ENCODE results near the gene RNF2. TPM values are rescaled to one million over a fixed set of nuclear protein-coding genes. Genes with fewer than 3 reads are reported as not detected.

Gene RNF2
- total and polyA plus RNA-seq, 2 donors = 9.5 to 51.1 TPM

DNA sequence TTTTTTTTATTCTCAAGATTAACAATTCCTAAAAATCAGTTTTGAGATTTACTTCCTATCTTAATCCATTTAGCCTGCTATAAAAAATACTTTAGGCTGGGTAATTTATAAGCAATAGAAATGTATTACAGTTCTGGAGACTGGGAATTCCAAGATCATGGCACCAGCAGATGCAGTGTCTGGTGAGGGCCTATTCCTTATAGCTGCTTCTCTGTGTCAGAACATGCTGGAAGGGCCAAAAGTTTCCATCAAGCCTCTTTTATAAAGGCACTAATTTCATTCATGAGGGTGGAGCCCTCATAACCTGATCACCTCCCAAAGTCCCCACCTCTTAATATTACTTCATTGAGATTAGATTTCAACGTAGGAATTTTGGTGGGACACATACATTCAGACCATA, 41.7 kb downstream of the RNF2 start:
- Histone ChIP-seq H3K4me1 (ENCODE audit: insufficient read depth) (no peaks in the 10 kb centered on the region), H3K4me3 (ENCODE audit: low read depth, low read length) (no peak overlapping the region), H3K27ac (ENCODE audit: low read depth) (no peak overlapping the region), H3K36me3 (ENCODE audit: insufficient read depth) (no peaks in the 10 kb centered on the region)
- DNase-seq (ENCODE audit: extremely low spot score) = no peak
- WGBS = 99% methylated on average over 1 of the region's 1 CpG

DNA sequence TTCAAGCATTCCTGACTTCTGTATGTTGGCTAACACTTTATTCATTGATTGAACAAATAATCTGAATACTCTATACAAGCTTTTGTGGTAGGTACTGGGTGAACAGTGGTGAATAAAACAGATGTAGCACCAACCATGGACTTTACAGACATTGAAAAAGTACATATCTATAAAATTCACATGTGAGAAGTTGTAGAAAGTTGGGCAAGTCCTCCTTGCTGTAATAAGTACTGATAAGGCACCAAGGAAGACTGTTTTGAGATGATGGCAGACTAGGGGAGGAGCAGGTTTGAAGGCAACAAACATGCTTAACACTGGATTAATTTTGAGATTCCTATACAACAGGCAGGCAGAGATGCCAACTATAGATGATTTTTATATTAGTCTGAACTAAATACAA, 42.4 kb downstream of the RNF2 start:
- Histone ChIP-seq H3K4me3 (ENCODE audit: low read depth, low read length) (no peak overlapping the region), H3K36me3 (ENCODE audit: insufficient read depth) (no peaks in the 10 kb centered on the region), H3K27ac (ENCODE audit: low read depth) (no peak overlapping the region), H3K4me1 (ENCODE audit: insufficient read depth) (no peaks in the 10 kb centered on the region)
- DNase-seq (ENCODE audit: extremely low spot score) = no peak

DNA sequence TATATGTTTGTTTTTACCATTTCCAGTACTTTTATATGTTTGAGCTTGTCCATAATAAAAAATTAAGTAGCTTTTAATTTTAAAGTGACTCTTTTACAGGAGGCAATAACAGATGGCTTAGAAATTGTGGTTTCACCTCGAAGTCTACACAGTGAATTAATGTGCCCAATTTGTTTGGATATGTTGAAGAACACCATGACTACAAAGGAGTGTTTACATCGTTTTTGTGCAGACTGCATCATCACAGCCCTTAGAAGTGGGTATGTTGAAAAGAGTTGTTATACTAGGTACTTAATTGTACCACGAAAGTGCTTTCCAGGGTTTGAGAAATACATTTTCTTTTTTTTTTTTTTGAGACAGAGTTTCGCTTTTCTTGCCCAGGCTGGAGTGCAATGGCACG, 46.1 kb downstream of the RNF2 start:
- 75% methylated on average over 5 of the region's 5 CpGs for WGBS
- Histone ChIP-seq H3K4me1 (ENCODE audit: insufficient read depth) (no peaks in the 10 kb centered on the region), H3K4me3 (ENCODE audit: low read depth, low read length) (no peak overlapping the region), H3K36me3 (ENCODE audit: insufficient read depth) (peaks cover 7% of the 10 kb centered on the region), H3K27ac (ENCODE audit: low read depth) (no peak overlapping the region)
- DNase-seq (ENCODE audit: extremely low spot score) = no peak

DNA sequence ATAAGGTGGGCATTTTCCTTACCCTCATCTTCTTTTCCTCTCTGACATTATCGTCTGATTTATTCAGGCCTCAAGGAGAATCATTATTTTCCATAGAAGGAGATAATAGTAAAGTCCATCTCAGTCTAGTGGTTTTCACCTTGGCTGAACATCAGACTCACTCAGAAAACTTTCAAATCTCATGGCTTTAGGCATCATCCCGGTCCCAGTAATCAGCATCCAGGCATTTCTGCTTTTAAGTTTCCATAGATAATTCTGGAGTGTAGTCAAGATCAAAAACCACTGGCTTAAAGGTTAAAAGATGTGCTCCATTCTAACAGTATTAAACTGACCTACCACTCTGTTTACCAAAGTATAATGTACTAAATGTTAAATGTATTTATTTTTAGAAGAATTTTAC, 49.4 kb downstream of the RNF2 start:
- H3K4me3 ChIP-seq (ENCODE audit: low read depth, low read length) = no peak overlapping the region
- 87% methylated on average over 2 of the region's 2 CpGs for WGBS
- H3K27ac ChIP-seq (ENCODE audit: low read depth) = no peak overlapping the region
- H3K4me1 ChIP-seq (ENCODE audit: insufficient read depth) = no peaks in the 10 kb centered on the region
- H3K36me3 ChIP-seq (ENCODE audit: insufficient read depth) = peaks cover 7% of the 10 kb centered on the region
- no peak for DNase-seq (ENCODE audit: extremely low spot score)

DNA sequence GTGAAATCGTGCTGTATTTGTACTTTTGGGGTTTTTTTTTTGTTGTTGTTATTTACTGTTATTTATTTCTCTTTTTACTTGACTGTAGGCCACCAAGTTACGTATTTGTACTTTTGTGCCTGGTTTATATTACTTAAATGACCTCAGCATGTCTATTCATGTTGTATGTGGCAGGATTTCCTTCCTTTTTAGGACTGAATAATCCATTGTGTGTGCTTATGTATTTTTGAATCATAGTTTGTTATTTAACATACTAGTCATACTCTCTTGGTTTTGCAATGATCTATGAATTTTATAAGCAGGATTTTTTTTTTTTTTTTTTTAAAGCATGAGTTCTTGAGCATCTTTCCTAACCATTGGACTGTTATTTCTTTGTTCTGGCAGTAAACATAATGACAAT, 51.2 kb downstream of the RNF2 start:
- no peak for DNase-seq (ENCODE audit: extremely low spot score)
- WGBS = 83% methylated on average over 2 of the region's 2 CpGs
- H3K4me3 ChIP-seq (ENCODE audit: low read depth, low read length) = no peak overlapping the region
- peaks cover 7% of the 10 kb centered on the region for H3K36me3 ChIP-seq (ENCODE audit: insufficient read depth)
- H3K4me1 ChIP-seq (ENCODE audit: insufficient read depth) = no peaks in the 10 kb centered on the region
- no peak overlapping the region for H3K27ac ChIP-seq (ENCODE audit: low read depth)

DNA sequence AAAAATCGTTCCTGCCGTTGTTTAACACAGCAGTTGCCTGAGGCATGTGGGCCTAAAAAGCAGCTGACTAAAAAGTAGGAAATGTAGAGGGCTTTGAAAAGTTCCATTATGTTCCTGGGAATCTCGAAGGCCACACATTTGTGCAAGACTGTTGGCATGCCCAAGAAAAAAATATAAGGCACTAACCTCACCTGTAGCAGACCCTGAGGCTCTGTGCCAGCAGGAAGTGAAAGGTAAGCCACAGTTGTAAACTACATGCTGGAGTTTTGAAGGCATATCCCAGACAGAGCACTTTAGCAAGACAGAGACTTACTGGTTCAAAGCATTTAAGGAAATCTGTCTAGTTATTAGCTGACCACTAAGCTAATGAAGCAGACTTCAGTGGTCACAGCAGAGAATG, 58.7 kb downstream of the RNF2 start:
- Histone ChIP-seq H3K4me3 (ENCODE audit: low read depth, low read length) (no peak overlapping the region), H3K4me1 (ENCODE audit: insufficient read depth) (no peaks in the 10 kb centered on the region), H3K27ac (ENCODE audit: low read depth) (no peak overlapping the region), H3K36me3 (ENCODE audit: insufficient read depth) (peaks cover 2% of the 10 kb centered on the region)
- no peak for DNase-seq (ENCODE audit: extremely low spot score)
- 75% methylated on average over 3 of the region's 3 CpGs for WGBS

DNA sequence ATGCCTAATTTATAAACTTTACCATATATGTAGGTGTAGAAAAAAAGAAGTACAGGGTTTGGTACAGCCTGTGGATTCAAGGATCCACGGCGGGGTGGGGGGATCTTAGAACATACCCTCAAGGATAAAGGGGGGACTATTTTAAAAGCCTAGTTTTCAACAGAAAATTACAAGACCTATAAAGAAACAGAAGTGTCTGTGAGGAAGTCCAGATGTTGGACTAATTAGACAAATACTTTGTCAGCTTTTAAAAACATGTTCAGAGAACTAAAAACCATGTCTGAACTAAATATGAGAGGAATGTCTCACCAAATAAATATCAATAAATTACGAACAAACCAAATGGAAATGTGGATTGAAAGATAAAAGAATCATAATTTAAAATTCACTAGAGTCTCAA, 59.8 kb downstream of the RNF2 start:
- Histone ChIP-seq H3K27ac (ENCODE audit: low read depth) (no peak overlapping the region), H3K4me3 (ENCODE audit: low read depth, low read length) (no peak overlapping the region), H3K36me3 (ENCODE audit: insufficient read depth) (peaks cover 2% of the 10 kb centered on the region), H3K4me1 (ENCODE audit: insufficient read depth) (no peaks in the 10 kb centered on the region)
- 68% methylated on average over 3 of the region's 3 CpGs for WGBS
- no peak for DNase-seq (ENCODE audit: extremely low spot score)

DNA sequence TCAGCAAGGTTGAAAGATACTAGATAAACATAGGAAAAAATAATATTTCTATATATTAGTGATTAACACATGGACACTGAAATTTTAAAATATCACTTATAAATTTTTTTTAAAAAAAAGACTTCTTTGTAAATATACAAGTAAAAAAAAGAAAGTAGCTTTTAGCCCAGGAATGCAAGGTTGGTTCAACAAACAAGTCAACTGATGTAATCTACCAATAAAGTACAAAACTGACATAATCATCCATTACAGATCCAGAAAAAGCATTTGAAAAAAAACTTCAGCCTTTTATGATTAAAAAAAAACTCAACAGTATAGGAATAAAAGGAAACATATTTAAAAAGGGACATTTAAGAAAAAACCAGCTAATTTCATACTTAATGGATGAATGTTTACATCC, 63.0 kb downstream of the RNF2 start:
- peaks cover 2% of the 10 kb centered on the region for H3K36me3 ChIP-seq (ENCODE audit: insufficient read depth)
- no peak overlapping the region for H3K27ac ChIP-seq (ENCODE audit: low read depth)
- no peak overlapping the region for H3K4me3 ChIP-seq (ENCODE audit: low read depth, low read length)
- H3K4me1 ChIP-seq (ENCODE audit: insufficient read depth) = no peaks in the 10 kb centered on the region
- DNase-seq (ENCODE audit: extremely low spot score) = no peak

DNA sequence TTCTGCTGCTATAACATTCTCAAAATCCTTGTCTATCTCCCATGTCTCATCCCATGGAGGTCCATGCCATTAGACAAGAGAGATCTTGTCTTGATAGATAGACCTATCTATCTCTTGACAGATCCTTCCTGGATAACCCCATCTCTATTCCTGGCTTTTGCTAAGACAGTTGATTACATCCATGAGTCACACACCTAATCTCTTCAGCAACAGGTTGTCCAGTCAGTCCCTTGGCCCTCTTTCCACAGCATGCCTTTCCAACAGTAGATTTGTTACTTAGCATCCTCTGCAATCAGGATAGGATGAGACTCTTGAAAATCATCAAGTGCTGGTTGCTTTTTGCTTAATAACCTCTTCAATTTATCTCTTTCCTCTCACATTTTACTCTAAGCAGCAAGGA, 64.8 kb downstream of the RNF2 start:
- no peak overlapping the region for H3K27ac ChIP-seq (ENCODE audit: low read depth)
- no peaks in the 10 kb centered on the region for H3K4me1 ChIP-seq (ENCODE audit: insufficient read depth)
- no peaks in the 10 kb centered on the region for H3K36me3 ChIP-seq (ENCODE audit: insufficient read depth)
- no peak for DNase-seq (ENCODE audit: extremely low spot score)
- no peak overlapping the region for H3K4me3 ChIP-seq (ENCODE audit: low read depth, low read length)

DNA sequence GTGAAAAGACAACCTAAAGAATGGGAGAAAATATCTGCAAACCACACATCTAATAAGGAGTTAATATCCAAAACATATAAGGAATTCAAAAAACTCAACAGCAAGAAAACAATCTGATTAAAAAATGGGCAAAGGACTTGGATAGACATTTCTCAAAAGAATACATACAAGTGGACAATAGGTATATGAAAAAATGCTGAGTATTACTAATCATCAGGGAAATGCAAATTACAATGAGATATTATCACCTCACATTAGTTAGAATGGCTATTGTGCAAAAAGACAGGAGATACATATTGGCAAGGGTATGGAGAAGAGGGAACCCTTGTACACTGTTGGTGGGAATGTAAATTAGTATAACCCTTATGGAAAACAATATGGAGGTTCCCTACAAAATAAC, 66.5 kb downstream of the RNF2 start:
- H3K4me3 ChIP-seq (ENCODE audit: low read depth, low read length) = no peak overlapping the region
- no peak for DNase-seq (ENCODE audit: extremely low spot score)
- no peaks in the 10 kb centered on the region for H3K36me3 ChIP-seq (ENCODE audit: insufficient read depth)
- H3K27ac ChIP-seq (ENCODE audit: low read depth) = no peak overlapping the region
- H3K4me1 ChIP-seq (ENCODE audit: insufficient read depth) = no peaks in the 10 kb centered on the region

DNA sequence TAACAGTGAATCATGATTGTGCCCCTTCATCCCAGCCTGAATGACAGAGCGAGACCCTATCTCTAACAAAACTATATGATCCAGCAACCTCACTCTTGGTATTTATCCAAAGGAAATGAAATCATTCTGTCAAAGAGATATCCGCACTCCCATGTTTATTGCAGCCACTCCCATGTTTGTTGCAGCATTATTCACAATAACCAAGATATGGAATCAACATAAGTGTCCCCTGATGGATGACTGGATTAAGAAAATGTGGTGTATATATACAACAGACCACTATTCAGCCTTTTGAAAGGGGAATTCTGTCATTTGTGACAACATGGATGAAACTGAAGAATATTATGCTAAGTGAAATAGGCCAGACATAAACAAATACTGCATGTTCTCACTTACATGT, 67.0 kb downstream of the RNF2 start:
- Histone ChIP-seq H3K4me1 (ENCODE audit: insufficient read depth) (no peaks in the 10 kb centered on the region), H3K36me3 (ENCODE audit: insufficient read depth) (no peaks in the 10 kb centered on the region), H3K27ac (ENCODE audit: low read depth) (no peak overlapping the region), H3K4me3 (ENCODE audit: low read depth, low read length) (no peak overlapping the region)
- no peak for DNase-seq (ENCODE audit: extremely low spot score)
- WGBS = 67% methylated on average over 2 of the region's 2 CpGs

DNA sequence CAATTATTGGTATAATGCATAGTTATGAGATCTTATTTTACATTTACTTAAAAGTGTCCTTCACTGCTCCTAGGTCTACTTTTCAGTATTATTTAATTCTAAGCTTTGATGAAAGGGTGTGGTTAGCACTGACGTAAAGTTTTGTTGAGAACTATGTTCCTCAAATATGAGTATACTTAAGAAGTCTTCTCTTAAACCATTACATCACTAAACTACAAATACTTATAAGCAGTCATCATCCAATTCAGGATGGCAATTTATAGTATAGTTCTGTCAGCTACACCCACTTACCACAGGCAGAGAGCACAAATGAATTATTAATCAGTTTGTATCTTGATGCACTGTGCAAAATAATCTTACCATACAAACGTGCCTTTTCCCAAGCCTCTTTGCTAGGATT, 84.3 kb downstream of the RNF2 start:
- Histone ChIP-seq H3K36me3 (ENCODE audit: insufficient read depth) (peaks cover 6% of the 10 kb centered on the region), H3K4me1 (ENCODE audit: insufficient read depth) (no peaks in the 10 kb centered on the region), H3K27ac (ENCODE audit: low read depth) (no peak overlapping the region), H3K4me3 (ENCODE audit: low read depth, low read length) (no peak overlapping the region)
- DNase-seq (ENCODE audit: extremely low spot score) = no peak
- WGBS = 85% methylated on average over 2 of the region's 2 CpGs

DNA sequence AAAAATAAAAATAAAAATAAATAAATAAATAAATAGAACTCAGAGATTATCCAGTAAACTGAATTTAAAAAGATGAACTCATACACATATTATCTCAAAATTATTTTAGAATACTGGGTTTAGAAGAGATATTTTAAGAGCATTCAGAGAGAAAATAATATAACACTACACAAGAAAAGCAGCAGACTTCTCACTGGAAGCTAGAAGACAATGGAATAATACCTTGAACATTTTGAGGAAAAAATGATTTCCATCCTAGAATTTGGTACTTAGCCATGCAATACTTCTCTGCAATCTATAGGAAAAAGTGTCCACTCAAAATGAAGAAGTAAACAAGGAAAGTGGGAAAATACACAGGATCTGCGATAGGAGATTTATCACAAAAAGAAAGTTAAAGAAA, 87.2 kb downstream of the RNF2 start:
- no peak overlapping the region for H3K4me3 ChIP-seq (ENCODE audit: low read depth, low read length)
- H3K27ac ChIP-seq (ENCODE audit: low read depth) = no peak overlapping the region
- WGBS = 98% methylated on average over 1 of the region's 1 CpG
- H3K36me3 ChIP-seq (ENCODE audit: insufficient read depth) = peaks cover 6% of the 10 kb centered on the region
- DNase-seq (ENCODE audit: extremely low spot score) = no peak
- H3K4me1 ChIP-seq (ENCODE audit: insufficient read depth) = no peaks in the 10 kb centered on the region

DNA sequence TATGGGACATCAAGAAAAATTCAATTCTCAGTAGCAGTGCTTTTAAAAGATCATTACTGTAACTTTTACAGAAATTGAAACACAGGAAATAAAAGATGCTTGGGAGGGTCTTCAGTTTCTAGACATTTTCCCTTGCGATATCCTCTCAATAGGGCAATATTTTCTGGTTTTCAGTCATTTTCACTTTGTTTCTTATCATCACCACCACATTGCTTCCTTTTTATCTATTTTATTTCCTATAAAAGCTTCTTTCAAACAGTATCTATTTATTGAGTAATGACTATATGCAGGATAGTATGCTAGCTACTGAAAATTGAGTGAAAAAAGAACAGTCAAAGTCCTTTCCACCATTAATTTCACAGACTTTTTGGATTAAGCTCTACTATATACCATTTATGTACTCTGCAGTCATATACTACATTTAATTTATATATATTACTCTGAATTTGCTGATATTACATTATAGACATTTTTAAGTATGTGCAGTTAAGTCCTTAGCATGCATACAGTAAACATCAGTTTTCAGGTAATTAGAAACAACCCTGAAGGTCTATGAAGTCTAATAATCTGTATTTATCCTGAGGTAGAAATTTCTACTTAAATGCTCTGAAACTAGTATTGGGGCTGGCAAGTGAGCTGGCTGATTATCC, 92.7 kb downstream of the RNF2 start:
- no peak overlapping the region for H3K4me3 ChIP-seq (ENCODE audit: low read depth, low read length)
- no peaks in the 10 kb centered on the region for H3K4me1 ChIP-seq (ENCODE audit: insufficient read depth)
- peaks cover 4% of the 10 kb centered on the region for H3K36me3 ChIP-seq (ENCODE audit: insufficient read depth)
- no peak overlapping the region for H3K27ac ChIP-seq (ENCODE audit: low read depth)
- DNase-seq (ENCODE audit: extremely low spot score) = no peak
- 93% methylated on average over 1 of the region's 1 CpG for WGBS

DNA sequence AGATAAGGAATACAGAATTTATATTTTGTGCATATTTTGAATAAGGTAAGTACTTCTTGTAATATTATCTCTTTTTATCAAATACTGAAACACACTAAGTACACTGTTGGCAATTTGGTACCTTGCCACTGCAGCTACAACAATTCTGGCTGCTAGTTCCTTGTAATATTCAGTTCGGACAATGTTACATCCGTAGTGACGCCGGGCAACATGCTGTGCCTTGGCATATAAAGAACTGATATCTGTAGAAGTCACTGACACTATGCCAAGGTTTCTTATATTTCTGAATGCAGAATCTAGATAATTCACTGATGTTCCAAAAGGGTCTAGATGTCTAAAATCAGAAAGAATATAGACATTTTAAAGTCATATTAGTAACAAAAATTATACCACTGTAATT, 93.9 kb downstream of the RNF2 start:
- H3K36me3 ChIP-seq (ENCODE audit: insufficient read depth) = no peaks in the 10 kb centered on the region
- 96% methylated on average over 4 of the region's 4 CpGs for WGBS

More for the DNA sequence above, 93.9 kb downstream of the RNF2 start:
- no peaks in the 10 kb centered on the region for H3K4me1 ChIP-seq (ENCODE audit: insufficient read depth)
- no peak overlapping the region for H3K27ac ChIP-seq (ENCODE audit: low read depth)
- no peak for DNase-seq (ENCODE audit: extremely low spot score)
- no peak overlapping the region for H3K4me3 ChIP-seq (ENCODE audit: low read depth, low read length)

Measured in urinary bladder (tissue), 4 donors.